ENCODE results near the gene ZNF346. TPM values are rescaled to one million over a fixed set of nuclear protein-coding genes. Genes with fewer than 3 reads are reported as not detected.

Gene ZNF346
- polyA plus RNA-seq, 4 donors = 4.2 to 15.7 (median 5.4) TPM

GRCh38 chr5:177094224-177095087, 72.0 kb downstream of the ZNF346 start:
- Histone ChIP-seq H3K4me3 (ENCODE audit: low read depth in 1 of 3, low read length in 3 of 3) (no peak overlapping the region), H3K36me3 (ENCODE audit: control insufficient read depth in 3 of 3, insufficient read depth in 2 of 3, low read depth in 1 of 3, low read length in 3 of 3) (peaks cover 0 to 95% (median 0%) of the 10 kb centered on the region in 3 donors), H3K4me1 (ENCODE audit: control insufficient read depth in 3 of 3, insufficient read depth in 2 of 3, low read depth in 1 of 3, low read length in 2 of 3) (peaks cover 0 to 79% (median 4%) of the 10 kb centered on the region in 3 donors), H3K27ac (ENCODE audit: low read depth in 1 of 3, low read length in 2 of 3) (peak overlapping the region in 2 of 3 donors; percentile 42 to 49), H3K9me3 (ENCODE audit: control insufficient read depth in 2 of 2, insufficient read depth in 1 of 2, low read depth in 1 of 2, low read length in 1 of 2) (no peaks in the 10 kb centered on the region), H3K27me3 (ENCODE audit: control insufficient read depth in 3 of 3, insufficient read depth in 3 of 3, low read length in 3 of 3) (no peaks in the 10 kb centered on the region)
- WGBS, 3 donors = 54 to 77% (median 67%) methylated on average over 12 of the region's 12 CpGs
- DNase-seq (peak; percentile 18 to 77), FAIRE-seq (no peak)

DNA sequence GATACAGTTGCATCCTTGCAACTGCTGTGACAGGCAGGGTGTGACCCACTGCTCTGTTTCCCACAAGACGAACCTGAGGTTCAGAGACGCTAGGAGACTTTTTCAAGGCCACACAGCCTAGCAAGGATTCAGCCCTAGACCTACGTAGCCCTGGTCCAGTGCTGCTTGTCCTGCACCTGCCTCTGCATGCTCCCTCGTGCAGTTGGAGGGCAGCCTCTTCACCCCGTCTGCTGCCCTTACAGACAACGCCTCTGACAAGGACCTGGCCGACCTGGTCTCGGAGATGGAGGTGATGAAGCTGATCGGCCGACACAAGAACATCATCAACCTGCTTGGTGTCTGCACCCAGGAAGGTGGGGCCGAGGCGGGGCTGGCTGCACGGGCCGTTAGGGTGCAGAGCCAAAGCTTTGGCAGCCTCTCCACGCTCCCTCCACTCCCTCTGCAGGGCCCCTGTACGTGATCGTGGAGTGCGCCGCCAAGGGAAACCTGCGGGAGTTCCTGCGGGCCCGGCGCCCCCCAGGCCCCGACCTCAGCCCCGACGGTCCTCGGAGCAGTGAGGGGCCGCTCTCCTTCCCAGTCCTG, 72.7 kb downstream of the ZNF346 start:
- Histone ChIP-seq H3K27ac (ENCODE audit: low read depth in 1 of 3, low read length in 2 of 3) (peak overlapping the region in 2 of 3 donors; percentile 22 to 42), H3K4me1 (ENCODE audit: control insufficient read depth in 3 of 3, insufficient read depth in 2 of 3, low read depth in 1 of 3, low read length in 2 of 3) (peaks cover 0 to 72% (median 2%) of the 10 kb centered on the region in 3 donors), H3K4me3 (ENCODE audit: low read depth in 1 of 3, low read length in 3 of 3) (no peak overlapping the region), H3K27me3 (ENCODE audit: control insufficient read depth in 3 of 3, insufficient read depth in 3 of 3, low read length in 3 of 3) (no peaks in the 10 kb centered on the region), H3K9me3 (ENCODE audit: control insufficient read depth in 2 of 2, insufficient read depth in 1 of 2, low read depth in 1 of 2, low read length in 1 of 2) (no peaks in the 10 kb centered on the region), H3K36me3 (ENCODE audit: control insufficient read depth in 3 of 3, insufficient read depth in 2 of 3, low read depth in 1 of 3, low read length in 3 of 3) (peaks cover 0 to 88% (median 0%) of the 10 kb centered on the region in 3 donors)
- 75 to 83% (median 80%) methylated on average over 25 to 28 of the region's 28 CpGs for WGBS, 3 donors
- DNase-seq (no peak), FAIRE-seq (no peak)

- no peaks in the 10 kb centered on the region for H3K9me3 ChIP-seq (ENCODE audit: control insufficient read depth in 2 of 2, insufficient read depth in 1 of 2, low read depth in 1 of 2, low read length in 1 of 2)
- peaks cover 0 to 60% (median 0%) of the 10 kb centered on the region in 3 donors for H3K4me1 ChIP-seq (ENCODE audit: control insufficient read depth in 3 of 3, insufficient read depth in 2 of 3, low read depth in 1 of 3, low read length in 2 of 3)
- H3K27ac ChIP-seq (ENCODE audit: low read depth in 1 of 3, low read length in 2 of 3) = peak overlapping the region in 1 of 3 donors; percentile 70
- FAIRE-seq = no peak
- no peaks in the 10 kb centered on the region for H3K27me3 ChIP-seq (ENCODE audit: control insufficient read depth in 3 of 3, insufficient read depth in 3 of 3, low read length in 3 of 3)
- H3K4me3 ChIP-seq (ENCODE audit: low read depth in 1 of 3, low read length in 3 of 3) = no peak overlapping the region
- DNase-seq = no peak
- peaks cover 0 to 76% (median 0%) of the 10 kb centered on the region in 3 donors for H3K36me3 ChIP-seq (ENCODE audit: control insufficient read depth in 3 of 3, insufficient read depth in 2 of 3, low read depth in 1 of 3, low read length in 3 of 3)
- 76 to 83% (median 79%) methylated on average over 24 to 29 of the region's 29 CpGs for WGBS, 3 donors
These were observed 73.9 kb downstream of the ZNF346 start for GRCh38 chr5:177096162-177097015.

DNA sequence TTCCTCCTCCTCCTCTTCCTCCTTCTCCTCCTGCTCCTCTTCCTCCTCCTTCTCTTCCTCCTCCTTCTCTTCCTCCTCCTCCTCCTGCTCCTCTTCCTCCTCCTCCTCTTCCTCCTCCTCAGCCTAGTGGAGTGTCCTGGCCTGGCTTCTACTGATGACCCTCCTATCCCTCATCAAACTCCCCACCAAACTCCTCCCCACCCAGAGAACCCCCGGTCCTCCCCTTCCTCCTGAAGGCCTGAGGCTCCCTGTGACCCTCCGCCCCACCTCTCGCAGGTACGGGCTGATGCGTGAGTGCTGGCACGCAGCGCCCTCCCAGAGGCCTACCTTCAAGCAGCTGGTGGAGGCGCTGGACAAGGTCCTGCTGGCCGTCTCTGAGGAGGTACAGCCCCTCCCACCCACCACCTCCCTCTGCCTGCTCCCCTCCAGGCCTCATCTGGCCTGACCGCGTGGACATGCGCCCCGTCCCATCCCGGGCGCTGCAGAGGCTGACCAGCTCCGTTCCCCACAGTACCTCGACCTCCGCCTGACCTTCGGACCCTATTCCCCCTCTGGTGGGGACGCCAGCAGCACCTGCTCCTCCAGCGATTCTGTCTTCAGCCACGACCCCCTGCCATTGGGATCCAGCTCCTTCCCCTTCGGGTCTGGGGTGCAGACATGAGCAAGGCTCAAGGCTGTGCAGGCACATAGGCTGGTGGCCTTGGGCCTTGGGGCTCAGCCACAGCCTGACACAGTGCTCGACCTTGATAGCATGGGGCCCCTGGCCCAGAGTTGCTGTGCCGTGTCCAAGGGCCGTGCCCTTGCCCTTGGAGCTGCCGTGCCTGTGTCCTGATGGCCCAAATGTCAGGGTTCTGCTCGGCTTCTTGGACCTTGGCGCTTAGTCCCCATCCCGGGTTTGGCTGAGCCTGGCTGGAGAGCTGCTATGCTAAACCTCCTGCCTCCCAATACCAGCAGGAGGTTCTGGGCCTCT, 74.8 kb downstream of the ZNF346 start:
- Histone ChIP-seq H3K27me3 (ENCODE audit: control insufficient read depth in 3 of 3, insufficient read depth in 3 of 3, low read length in 3 of 3) (no peaks in the 10 kb centered on the region), H3K4me3 (ENCODE audit: low read depth in 1 of 3, low read length in 3 of 3) (no peak overlapping the region), H3K36me3 (ENCODE audit: control insufficient read depth in 3 of 3, insufficient read depth in 2 of 3, low read depth in 1 of 3, low read length in 3 of 3) (peaks cover 0 to 67% (median 0%) of the 10 kb centered on the region in 3 donors), H3K9me3 (ENCODE audit: control insufficient read depth in 2 of 2, insufficient read depth in 1 of 2, low read depth in 1 of 2, low read length in 1 of 2) (no peaks in the 10 kb centered on the region), H3K4me1 (ENCODE audit: control insufficient read depth in 3 of 3, insufficient read depth in 2 of 3, low read depth in 1 of 3, low read length in 2 of 3) (peaks cover 0 to 55% (median 0%) of the 10 kb centered on the region in 3 donors), H3K27ac (ENCODE audit: low read depth in 1 of 3, low read length in 2 of 3) (no peak overlapping the region)
- DNase-seq (no peak), FAIRE-seq (no peak)
- WGBS, 3 donors = 73 to 81% (median 77%) methylated on average over 29 to 30 of the region's 30 CpGs

GRCh38 chr5:177098120-177098469, 75.6 kb downstream of the ZNF346 start:
- FAIRE-seq (no peak), DNase-seq (no peak)
- Histone ChIP-seq H3K9me3 (ENCODE audit: control insufficient read depth in 2 of 2, insufficient read depth in 1 of 2, low read depth in 1 of 2, low read length in 1 of 2) (no peaks in the 10 kb centered on the region), H3K36me3 (ENCODE audit: control insufficient read depth in 3 of 3, insufficient read depth in 2 of 3, low read depth in 1 of 3, low read length in 3 of 3) (peaks cover 0 to 59% (median 0%) of the 10 kb centered on the region in 3 donors), H3K4me1 (ENCODE audit: control insufficient read depth in 3 of 3, insufficient read depth in 2 of 3, low read depth in 1 of 3, low read length in 2 of 3) (peaks cover 0 to 55% (median 0%) of the 10 kb centered on the region in 3 donors), H3K4me3 (ENCODE audit: low read depth in 1 of 3, low read length in 3 of 3) (no peak overlapping the region), H3K27me3 (ENCODE audit: control insufficient read depth in 3 of 3, insufficient read depth in 3 of 3, low read length in 3 of 3) (no peaks in the 10 kb centered on the region), H3K27ac (ENCODE audit: low read depth in 1 of 3, low read length in 2 of 3) (peak overlapping the region in 2 of 3 donors; percentile 59 to 83)
- 62 to 75% (median 68%) methylated on average over 6 of the region's 6 CpGs for WGBS, 3 donors

DNA sequence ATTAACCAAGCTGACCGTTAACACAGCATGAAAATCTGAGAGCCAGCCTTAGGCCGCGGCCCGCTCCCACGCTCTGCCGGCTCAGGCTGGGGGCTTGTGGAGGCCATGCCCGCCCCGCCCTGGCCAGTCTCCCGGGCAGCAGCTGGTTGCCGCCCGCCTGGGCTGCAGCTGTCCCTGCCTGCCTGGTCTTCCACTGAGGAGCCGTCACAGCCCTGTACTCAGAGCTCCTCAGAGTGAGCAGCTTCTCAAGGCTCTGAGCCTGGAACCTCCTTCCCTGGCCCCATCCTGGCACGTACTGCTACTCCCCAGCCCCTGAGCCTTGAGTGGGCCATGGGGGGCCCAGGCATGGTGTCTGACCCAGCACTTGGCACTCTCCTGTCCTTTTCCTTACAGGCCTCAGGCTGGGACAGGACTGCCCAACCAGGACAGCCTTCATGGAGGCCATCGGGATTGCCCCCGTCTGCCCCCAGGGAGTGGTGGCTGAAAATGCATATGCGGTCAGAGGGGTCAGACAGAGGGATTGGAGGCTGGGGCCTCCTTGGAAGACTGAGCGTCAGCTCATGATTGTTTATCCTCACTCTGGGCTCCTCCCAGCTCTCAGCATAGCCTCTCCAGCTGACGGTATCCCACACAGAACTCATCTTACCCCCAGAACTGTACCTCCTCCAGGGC, 76.1 kb downstream of the ZNF346 start:
- FAIRE-seq (no peak), DNase-seq (peak; percentile 19 to 63)
- H3K9me3 ChIP-seq (ENCODE audit: control insufficient read depth in 2 of 2, insufficient read depth in 1 of 2, low read depth in 1 of 2, low read length in 1 of 2) = no peaks in the 10 kb centered on the region
- no peaks in the 10 kb centered on the region for H3K27me3 ChIP-seq (ENCODE audit: control insufficient read depth in 3 of 3, insufficient read depth in 3 of 3, low read length in 3 of 3)
- H3K36me3 ChIP-seq (ENCODE audit: control insufficient read depth in 3 of 3, insufficient read depth in 2 of 3, low read depth in 1 of 3, low read length in 3 of 3) = peaks cover 0 to 54% (median 0%) of the 10 kb centered on the region in 3 donors
- H3K4me3 ChIP-seq (ENCODE audit: low read depth in 1 of 3, low read length in 3 of 3) = no peak overlapping the region
- peaks cover 0 to 53% (median 0%) of the 10 kb centered on the region in 3 donors for H3K4me1 ChIP-seq (ENCODE audit: control insufficient read depth in 3 of 3, insufficient read depth in 2 of 3, low read depth in 1 of 3, low read length in 2 of 3)
- WGBS, 3 donors = 35 to 48% (median 44%) methylated on average over 18 of the region's 18 CpGs
- peak overlapping the region in 2 of 3 donors; percentile 59 to 83 for H3K27ac ChIP-seq (ENCODE audit: low read depth in 1 of 3, low read length in 2 of 3)

DNA sequence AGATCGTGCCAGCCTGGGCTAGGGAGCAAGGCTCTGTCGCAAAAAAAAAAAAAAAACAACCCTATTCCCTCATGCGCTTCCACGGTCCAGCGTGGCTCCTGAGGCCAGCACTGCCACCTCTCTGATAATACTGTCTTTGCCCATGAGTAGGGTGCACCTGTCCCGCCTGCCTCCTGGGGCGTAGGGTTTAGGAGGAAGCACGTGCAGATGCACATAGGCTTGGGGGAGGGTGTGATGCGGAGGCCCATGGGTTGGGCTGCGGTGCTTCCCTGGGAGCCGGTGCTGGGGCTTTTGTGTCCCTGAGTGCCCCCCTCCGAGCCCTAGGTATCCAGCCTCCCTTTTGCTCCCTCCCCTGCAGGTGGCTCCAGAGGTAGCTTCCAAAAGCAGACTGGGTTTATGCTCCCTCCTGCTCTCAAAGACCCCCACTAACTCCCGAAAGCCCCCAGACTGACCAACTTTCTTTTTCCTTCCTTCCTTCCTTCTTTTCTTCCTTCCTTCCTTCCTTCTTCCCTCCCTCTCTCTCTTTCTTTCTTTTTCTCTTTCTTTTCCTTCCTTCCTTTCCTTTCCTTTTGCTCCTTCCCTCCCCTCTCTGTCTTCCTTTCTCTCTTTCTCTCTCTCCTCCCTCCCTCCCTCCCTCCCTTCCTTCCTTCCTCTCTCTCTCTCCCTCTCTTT, 77.1 kb downstream of the ZNF346 start:
- peak overlapping the region in 1 of 3 donors; percentile 83 for H3K27ac ChIP-seq (ENCODE audit: low read depth in 1 of 3, low read length in 2 of 3)
- no peaks in the 10 kb centered on the region for H3K27me3 ChIP-seq (ENCODE audit: control insufficient read depth in 3 of 3, insufficient read depth in 3 of 3, low read length in 3 of 3)
- DNase-seq (peak in 1 of 2 donors; percentile 53), FAIRE-seq (no peak)
- H3K36me3 ChIP-seq (ENCODE audit: control insufficient read depth in 3 of 3, insufficient read depth in 2 of 3, low read depth in 1 of 3, low read length in 3 of 3) = peaks cover 0 to 44% (median 0%) of the 10 kb centered on the region in 3 donors
- peaks cover 0 to 43% (median 0%) of the 10 kb centered on the region in 3 donors for H3K4me1 ChIP-seq (ENCODE audit: control insufficient read depth in 3 of 3, insufficient read depth in 2 of 3, low read depth in 1 of 3, low read length in 2 of 3)
- no peak overlapping the region for H3K4me3 ChIP-seq (ENCODE audit: low read depth in 1 of 3, low read length in 3 of 3)
- H3K9me3 ChIP-seq (ENCODE audit: control insufficient read depth in 2 of 2, insufficient read depth in 1 of 2, low read depth in 1 of 2, low read length in 1 of 2) = no peaks in the 10 kb centered on the region
- 27 to 46% (median 36%) methylated on average over 12 to 13 of the region's 13 CpGs for WGBS, 3 donors
